ENCODE data around the gene CEP57. TPM values are rescaled to one million over a fixed set of nuclear protein-coding genes. Genes with fewer than 3 reads are reported as not detected.

The CEP57 gene
- total RNA-seq, 4 donors from 2014 or later = 22.4 to 61.7 (median 40.2) TPM

DNA sequence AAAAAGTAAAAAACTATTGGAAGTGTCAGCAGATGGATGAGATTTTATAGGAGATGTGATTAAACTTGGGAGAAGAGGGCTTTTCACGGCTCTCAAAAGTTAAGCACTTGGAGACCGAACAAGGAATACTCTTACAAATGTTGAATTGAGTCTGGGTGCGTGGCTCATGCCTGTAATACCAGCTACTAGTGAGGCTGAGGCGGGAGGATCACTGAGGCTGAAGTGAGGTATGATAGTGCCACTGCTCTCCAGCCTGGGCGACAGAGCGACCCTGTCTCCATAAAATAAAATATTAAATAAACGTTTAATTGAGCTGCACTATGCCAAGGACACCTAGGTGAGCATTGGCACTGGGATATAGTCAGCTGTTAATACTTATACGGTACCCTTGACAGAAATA is 1.9 kb downstream of the CEP57 start:
- Histone ChIP-seq H3K36me3 (peaks cover 0 to under 1% (median 0%) of the 10 kb centered on the region in 4 donors), H3K9me3 (no peaks in the 10 kb centered on the region), H3K4me1 (peaks cover 14 to 38% (median 24%) of the 10 kb centered on the region in 4 donors), H3K4me3 (no peak overlapping the region), H3K27me3 (no peaks in the 10 kb centered on the region), H3K27ac (no peak overlapping the region)
- WGBS, 2 donors (ENCODE audit: low coverage in 1 of 2) = 85 to 95% methylated on average over 8 of the region's 8 CpGs
- in situ Hi-C loops (cut with MboI; ENCODE audit: low pct_ligation_motif_present in 1 of 4, low pct_unique_long_range_greater_than_20kb in 1 of 4, low sequenced_read_pairs in 3 of 4) (loop anchor here in 1 of 4 donors (25.0 kb wide), 1 partner anchor 1305 kb away; the partner anchor contains the start of genes ANKRD49 and MRE11), intact Hi-C loops (cut with DNase I; ENCODE audit: low total_unique reads) (no loop called here)
- DNase-seq = no peak
- TF ChIP-seq POLR2AphosphoS5 (IDR thresholded peaks at IDR 0.05) = no peak

DNA sequence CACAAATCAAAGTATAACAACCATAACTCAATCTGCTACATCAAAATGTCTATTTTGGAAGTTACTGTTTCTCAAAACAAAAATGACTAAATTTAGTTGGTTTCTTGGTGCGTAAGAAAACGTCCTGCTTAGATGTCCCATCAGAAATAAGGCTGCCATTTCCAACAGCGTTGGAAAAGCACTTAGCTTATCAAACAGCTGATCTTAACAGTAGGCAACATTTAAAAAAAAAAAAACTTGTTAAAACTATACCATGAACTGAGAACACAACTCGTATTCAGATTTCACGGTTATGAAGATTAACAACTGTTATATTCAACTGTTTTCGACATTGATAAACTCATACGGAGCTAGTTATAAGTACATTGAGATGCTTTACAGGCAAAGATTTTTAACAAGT is 2.4 kb downstream of the CEP57 start:
- Histone ChIP-seq H3K27ac (no peak overlapping the region), H3K9me3 (no peaks in the 10 kb centered on the region), H3K36me3 (no peaks in the 10 kb centered on the region), H3K4me1 (peaks cover 14 to 38% (median 24%) of the 10 kb centered on the region in 4 donors), H3K4me3 (no peak overlapping the region), H3K27me3 (no peaks in the 10 kb centered on the region)
- intact Hi-C loops (cut with DNase I; ENCODE audit: low total_unique reads) (loop anchor here (1.0 kb wide), 1 partner anchor 32 kb away; no protein-coding TSS in a partner anchor), in situ Hi-C loops (cut with MboI; ENCODE audit: low pct_ligation_motif_present in 1 of 4, low pct_unique_long_range_greater_than_20kb in 1 of 4, low sequenced_read_pairs in 3 of 4) (loop anchor here in 1 of 4 donors (25.0 kb wide), 1 partner anchor 1305 kb away; the partner anchor contains the start of genes ANKRD49 and MRE11)
- no peak for TF ChIP-seq POLR2AphosphoS5 (IDR thresholded peaks at IDR 0.05)
- TF ChIP-seq, protein P1, sequence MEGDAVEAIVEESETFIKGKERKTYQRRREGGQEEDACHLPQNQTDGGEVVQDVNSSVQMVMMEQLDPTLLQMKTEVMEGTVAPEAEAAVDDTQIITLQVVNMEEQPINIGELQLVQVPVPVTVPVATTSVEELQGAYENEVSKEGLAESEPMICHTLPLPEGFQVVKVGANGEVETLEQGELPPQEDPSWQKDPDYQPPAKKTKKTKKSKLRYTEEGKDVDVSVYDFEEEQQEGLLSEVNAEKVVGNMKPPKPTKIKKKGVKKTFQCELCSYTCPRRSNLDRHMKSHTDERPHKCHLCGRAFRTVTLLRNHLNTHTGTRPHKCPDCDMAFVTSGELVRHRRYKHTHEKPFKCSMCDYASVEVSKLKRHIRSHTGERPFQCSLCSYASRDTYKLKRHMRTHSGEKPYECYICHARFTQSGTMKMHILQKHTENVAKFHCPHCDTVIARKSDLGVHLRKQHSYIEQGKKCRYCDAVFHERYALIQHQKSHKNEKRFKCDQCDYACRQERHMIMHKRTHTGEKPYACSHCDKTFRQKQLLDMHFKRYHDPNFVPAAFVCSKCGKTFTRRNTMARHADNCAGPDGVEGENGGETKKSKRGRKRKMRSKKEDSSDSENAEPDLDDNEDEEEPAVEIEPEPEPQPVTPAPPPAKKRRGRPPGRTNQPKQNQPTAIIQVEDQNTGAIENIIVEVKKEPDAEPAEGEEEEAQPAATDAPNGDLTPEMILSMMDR (IDR thresholded peaks at IDR 0.05) = no peak
- TF ChIP-seq POLR2A (IDR thresholded peaks at IDR 0.05) = no peak
- no peak for TF ChIP-seq EP300 (IDR thresholded peaks at IDR 0.05; ENCODE audit: low read depth)
- WGBS, 2 donors (ENCODE audit: low coverage in 1 of 2) = 89 to 94% methylated on average over 7 of the region's 7 CpGs
- no peak for DNase-seq

DNA sequence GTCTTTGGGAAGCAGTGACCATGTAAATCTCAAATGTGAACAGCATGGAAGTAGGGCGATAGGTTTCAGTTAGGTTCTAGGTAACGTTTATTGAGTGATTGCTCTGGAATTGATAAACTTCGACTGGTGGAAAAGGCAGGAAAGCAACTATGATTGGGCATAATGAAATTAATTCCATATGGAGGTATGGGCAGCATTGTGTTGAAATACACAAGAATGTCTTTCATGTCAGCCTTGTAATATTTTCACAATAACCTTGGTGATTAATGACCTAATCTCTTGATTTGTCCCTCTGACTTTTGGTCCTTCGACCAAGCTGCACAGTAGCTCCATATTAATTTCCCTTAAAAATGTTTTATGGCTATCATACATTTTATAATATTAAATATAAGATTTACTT is 2.8 kb downstream of the CEP57 start:
- Histone ChIP-seq H3K4me3 (no peak overlapping the region), H3K27ac (no peak overlapping the region), H3K27me3 (no peaks in the 10 kb centered on the region), H3K9me3 (no peaks in the 10 kb centered on the region), H3K4me1 (peaks cover 12 to 34% (median 23%) of the 10 kb centered on the region in 4 donors), H3K36me3 (no peaks in the 10 kb centered on the region)
- 80 to 91% methylated on average over 4 of the region's 4 CpGs for WGBS, 2 donors (ENCODE audit: low coverage in 1 of 2)
- in situ Hi-C loops (cut with MboI; ENCODE audit: low pct_ligation_motif_present in 1 of 4, low pct_unique_long_range_greater_than_20kb in 1 of 4, low sequenced_read_pairs in 3 of 4) = loop anchor here in 1 of 4 donors (25.0 kb wide), 1 partner anchor 1306 kb away; the partner anchor contains the start of genes ANKRD49 and MRE11
- TF ChIP-seq, protein P1 (IDR thresholded peaks at IDR 0.05) = no peak
- no peak for TF ChIP-seq POLR2A (IDR thresholded peaks at IDR 0.05)
- no peak for TF ChIP-seq POLR2AphosphoS5 (IDR thresholded peaks at IDR 0.05)
- no peak for TF ChIP-seq EP300 (IDR thresholded peaks at IDR 0.05; ENCODE audit: low read depth)
- intact Hi-C loops (cut with DNase I; ENCODE audit: low total_unique reads) = loop anchor here (1.0 kb wide), 1 partner anchor 31 kb away; no protein-coding TSS in a partner anchor
- DNase-seq = no peak

DNA sequence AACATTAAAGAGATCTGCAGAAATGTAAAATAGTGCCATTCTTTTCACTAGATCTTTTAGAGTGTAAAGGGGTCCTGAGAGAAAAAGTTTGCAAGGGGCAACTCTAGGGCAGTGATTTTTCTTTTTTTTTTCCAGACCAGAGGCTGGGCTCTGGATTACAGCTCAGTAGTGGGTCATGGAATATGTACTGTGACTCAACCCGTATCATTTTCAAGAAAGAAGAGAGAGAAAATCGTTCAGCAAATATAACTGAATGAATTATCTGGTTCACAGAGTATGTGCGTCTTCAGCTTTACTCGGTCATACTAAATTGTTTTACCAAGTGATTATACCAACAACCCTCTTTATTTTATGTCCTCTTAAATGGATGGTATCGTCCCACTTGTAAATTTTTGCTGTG is 3.8 kb downstream of the CEP57 start:
- H3K36me3 ChIP-seq = no peaks in the 10 kb centered on the region
- peaks cover 8 to 26% (median 15%) of the 10 kb centered on the region in 4 donors for H3K4me1 ChIP-seq
- no peaks in the 10 kb centered on the region for H3K9me3 ChIP-seq
- 85 to 91% methylated on average over 4 to 5 of the region's 5 CpGs for WGBS, 2 donors (ENCODE audit: low coverage in 1 of 2)
- H3K27ac ChIP-seq = no peak overlapping the region
- TF ChIP-seq, protein P1 (IDR thresholded peaks at IDR 0.05) = no peak
- in situ Hi-C loops (cut with MboI; ENCODE audit: low pct_ligation_motif_present in 1 of 4, low pct_unique_long_range_greater_than_20kb in 1 of 4, low sequenced_read_pairs in 3 of 4) (loop anchor here in 1 of 4 donors (25.0 kb wide), 1 partner anchor 1307 kb away; the partner anchor contains the start of genes ANKRD49 and MRE11), intact Hi-C loops (cut with DNase I; ENCODE audit: low total_unique reads) (no loop called here)
- no peak overlapping the region for H3K4me3 ChIP-seq
- H3K27me3 ChIP-seq = no peaks in the 10 kb centered on the region
- no peak for DNase-seq
